Measurements from ENCODE around the gene CAPN14. TPM values are rescaled to one million over a fixed set of nuclear protein-coding genes. Genes with fewer than 3 reads are reported as not detected.

The CAPN14 gene
- total RNA-seq, 4 donors from 2014 or later: 0.13 to 1.3 (median 0.54) TPM

DNA sequence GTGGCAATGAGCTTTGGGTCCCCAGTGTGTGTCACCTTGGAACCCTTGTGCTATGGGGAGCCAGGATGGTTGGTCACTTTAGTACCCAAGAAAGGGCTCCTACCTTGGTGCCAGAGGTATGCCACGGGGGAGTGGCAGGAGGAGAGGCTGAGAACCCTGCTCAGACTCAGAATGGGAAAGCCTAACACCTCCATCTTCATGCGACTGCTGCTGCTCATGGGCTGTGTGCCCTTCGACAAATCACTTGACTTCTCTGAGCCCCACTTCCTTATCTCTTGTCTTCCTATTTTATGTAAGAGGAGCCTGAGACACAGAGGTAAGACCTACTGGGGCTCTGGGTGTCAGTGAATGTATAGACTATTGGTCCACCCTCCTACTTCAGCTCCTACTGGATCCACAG is 41.8 kb upstream of the CAPN14 start:
- no peak overlapping the region for H3K4me3 ChIP-seq (ENCODE audit: low read depth, poor library complexity, severe bottlenecking)
- 92 to 100% methylated on average over 3 of the region's 3 CpGs for WGBS, 2 donors
- TF ChIP-seq POLR2A (IDR thresholded peaks at IDR 0.05): no peak
- TF ChIP-seq, protein P1, sequence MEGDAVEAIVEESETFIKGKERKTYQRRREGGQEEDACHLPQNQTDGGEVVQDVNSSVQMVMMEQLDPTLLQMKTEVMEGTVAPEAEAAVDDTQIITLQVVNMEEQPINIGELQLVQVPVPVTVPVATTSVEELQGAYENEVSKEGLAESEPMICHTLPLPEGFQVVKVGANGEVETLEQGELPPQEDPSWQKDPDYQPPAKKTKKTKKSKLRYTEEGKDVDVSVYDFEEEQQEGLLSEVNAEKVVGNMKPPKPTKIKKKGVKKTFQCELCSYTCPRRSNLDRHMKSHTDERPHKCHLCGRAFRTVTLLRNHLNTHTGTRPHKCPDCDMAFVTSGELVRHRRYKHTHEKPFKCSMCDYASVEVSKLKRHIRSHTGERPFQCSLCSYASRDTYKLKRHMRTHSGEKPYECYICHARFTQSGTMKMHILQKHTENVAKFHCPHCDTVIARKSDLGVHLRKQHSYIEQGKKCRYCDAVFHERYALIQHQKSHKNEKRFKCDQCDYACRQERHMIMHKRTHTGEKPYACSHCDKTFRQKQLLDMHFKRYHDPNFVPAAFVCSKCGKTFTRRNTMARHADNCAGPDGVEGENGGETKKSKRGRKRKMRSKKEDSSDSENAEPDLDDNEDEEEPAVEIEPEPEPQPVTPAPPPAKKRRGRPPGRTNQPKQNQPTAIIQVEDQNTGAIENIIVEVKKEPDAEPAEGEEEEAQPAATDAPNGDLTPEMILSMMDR (IDR thresholded peaks at IDR 0.05): no peak
- DNase-seq (ENCODE audit: low spot score in 2 of 2): no peak
- intact Hi-C loops (cut with DNase I; ENCODE audit: low total_unique reads): no loop called here

DNA sequence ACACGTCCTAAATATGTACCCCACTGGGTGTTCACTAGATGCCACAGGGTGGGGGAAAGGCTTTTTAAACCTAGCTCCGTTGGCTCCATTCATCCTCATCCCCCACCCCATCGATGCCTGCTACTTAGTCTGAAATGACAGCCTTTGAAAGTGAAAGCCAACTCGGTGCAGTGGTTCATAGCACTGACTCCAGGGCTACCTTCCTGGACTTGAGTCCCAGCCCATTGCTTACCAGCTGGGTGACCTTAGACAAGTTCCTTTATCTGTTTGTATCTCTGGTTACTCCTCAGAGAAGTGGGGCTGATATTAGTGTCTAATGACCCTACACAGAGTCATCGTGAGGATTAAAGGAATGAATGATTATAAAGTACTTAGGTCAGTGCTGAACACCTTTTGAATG is 41.0 kb upstream of the CAPN14 start:
- H3K4me3 ChIP-seq (ENCODE audit: low read depth, poor library complexity, severe bottlenecking): no peak overlapping the region
- 85 to 87% methylated on average over 5 of the region's 5 CpGs for WGBS, 2 donors
- intact Hi-C loops (cut with DNase I; ENCODE audit: low total_unique reads): no loop called here

DNA sequence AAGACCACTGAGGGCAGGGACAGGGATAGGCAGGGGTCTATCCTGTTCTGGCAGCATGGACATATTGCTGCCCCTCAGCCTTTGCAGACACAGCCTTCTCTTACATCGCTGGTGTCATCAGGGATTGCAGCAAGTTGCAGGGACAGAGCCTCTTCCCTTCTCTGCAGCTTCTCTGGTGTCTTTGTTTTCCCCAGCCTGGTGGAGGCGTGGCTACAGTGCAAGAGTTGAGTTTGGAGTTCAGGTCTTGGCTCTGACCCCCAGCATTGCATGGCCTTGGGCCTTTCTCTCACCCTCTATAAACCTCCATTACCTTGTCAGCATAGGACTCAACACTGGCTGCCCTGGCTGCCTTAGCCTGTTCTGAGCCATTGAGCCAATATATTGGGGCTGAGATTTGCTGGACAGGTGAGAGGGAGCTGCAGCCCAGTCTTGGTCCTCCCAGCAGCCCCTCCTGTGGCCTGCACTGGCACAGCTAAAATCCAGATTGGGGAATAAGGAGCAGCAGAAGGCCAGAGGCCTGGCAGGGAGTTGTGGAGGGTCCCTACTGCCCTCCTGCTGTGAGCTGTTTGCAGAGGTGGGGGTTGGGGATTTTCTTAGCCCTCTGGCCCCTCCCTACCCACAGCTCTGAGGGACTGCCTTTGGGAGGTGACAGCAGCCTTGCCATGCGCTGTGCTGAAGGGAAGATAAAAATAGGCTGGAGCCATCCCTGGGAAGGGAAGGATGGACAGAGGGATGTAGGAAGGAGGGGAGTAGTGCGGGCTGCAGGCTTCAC is 39.5 kb upstream of the CAPN14 start:
- intact Hi-C loops (cut with DNase I; ENCODE audit: low total_unique reads): no loop called here
- TF ChIP-seq POLR2A (IDR thresholded peaks at IDR 0.05): no peak
- TF ChIP-seq, protein P1 (IDR thresholded peaks at IDR 0.05): no peak
- 81 to 82% methylated on average over 4 of the region's 4 CpGs for WGBS, 2 donors
- H3K4me3 ChIP-seq (ENCODE audit: low read depth, poor library complexity, severe bottlenecking): no peak overlapping the region
- DNase-seq (ENCODE audit: low spot score in 2 of 2): no peak

More for the DNA sequence above, 41.0 kb upstream of the CAPN14 start:
- DNase-seq (ENCODE audit: low spot score in 2 of 2): no peak
- TF ChIP-seq, protein P1 (IDR thresholded peaks at IDR 0.05): no peak
- TF ChIP-seq POLR2A (IDR thresholded peaks at IDR 0.05): no peak

DNA sequence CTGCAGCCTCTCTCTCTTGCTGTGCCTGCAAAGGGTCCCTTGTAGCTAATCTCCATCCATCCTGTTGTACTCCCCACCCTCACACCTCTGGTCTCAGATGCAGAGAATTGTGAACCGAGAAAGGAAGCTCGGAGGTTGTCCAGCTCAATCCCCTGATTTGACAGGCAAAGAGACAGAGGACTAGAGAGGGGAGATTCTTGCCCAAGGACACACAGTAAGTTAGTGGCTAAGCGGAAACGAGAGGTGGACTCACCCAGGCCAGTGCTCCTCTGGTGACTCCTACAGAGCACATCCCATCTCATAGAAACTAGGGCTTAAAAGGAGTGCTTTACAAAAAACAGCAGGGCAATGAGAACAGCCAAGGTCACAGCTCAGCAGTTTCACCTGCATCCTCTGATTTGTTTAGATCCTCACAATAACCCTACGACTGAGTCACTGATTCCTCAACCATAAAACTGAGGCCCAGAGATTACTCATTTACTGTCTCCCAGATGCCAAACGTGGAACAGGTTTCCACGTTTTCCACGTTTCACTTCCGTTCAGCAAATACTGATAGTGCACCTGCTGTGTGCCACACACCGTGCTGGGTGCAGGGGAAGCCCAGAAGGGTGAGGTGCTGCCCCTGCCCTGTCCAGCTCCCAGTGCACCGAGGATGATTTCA is 38.7 kb upstream of the CAPN14 start:
- no peak for TF ChIP-seq POLR2A (IDR thresholded peaks at IDR 0.05)
- TF ChIP-seq, protein P1 (IDR thresholded peaks at IDR 0.05): no peak
- no peak for DNase-seq (ENCODE audit: low spot score in 2 of 2)
- no peak overlapping the region for H3K4me3 ChIP-seq (ENCODE audit: low read depth, poor library complexity, severe bottlenecking)
- intact Hi-C loops (cut with DNase I; ENCODE audit: low total_unique reads): no loop called here
- WGBS, 2 donors: 78 to 79% methylated on average over 11 of the region's 11 CpGs

- H3K4me3 ChIP-seq (ENCODE audit: low read depth, poor library complexity, severe bottlenecking): no peak overlapping the region
- no peak for DNase-seq (ENCODE audit: low spot score in 2 of 2)
- intact Hi-C loops (cut with DNase I; ENCODE audit: low total_unique reads): no loop called here
- WGBS, 2 donors: 66 to 68% methylated on average over 19 of the region's 19 CpGs
- TF ChIP-seq POLR2A (IDR thresholded peaks at IDR 0.05): no peak
- TF ChIP-seq, protein P1 (IDR thresholded peaks at IDR 0.05): no peak
These were observed 37.2 kb upstream of the CAPN14 start for GRCh38 chr2:31254237-31255203.

All from lower leg skin (tissue), 4 donors.